Body of pancreas (tissue), 4 donors: ENCODE measurements around the gene LSAMP.

Experiments
- CTCF ChIP-seq, 7 experiments: fragments of 450-650 bp in 4 of 7; fragments of 200-600 bp in 3 of 7; sonication (generic) in 3 of 7; IDR thresholded peaks; one replicate each; pipeline ENCODE4 v1.5.1; 2016 to 2019; ENCODE audit warnings: antibody characterized with exemption in 7 of 7
- POLR2A ChIP-seq, 3 donors: fragments of 450-650 bp; IDR thresholded peaks; one replicate each; pipeline ENCODE4 v1.6.1; 2016; ENCODE audit warnings: antibody characterized with exemption in 3 of 3, mild to moderate bottlenecking in 2 of 3

GRCh38 chr3:116181159-116181558 lies 264.1 kb downstream of the LSAMP start:
- TF ChIP-seq POLR2A (IDR thresholded peaks at IDR 0.05) (no peak), CTCF (IDR thresholded peaks at IDR 0.05) (no peak)
